ENCODE results near the gene KRT5.

The KRT5 gene

GRCh38 chr12:52521568-52522266, 1.5 kb upstream of the KRT5 start:
- TF ChIP-seq EGR1 (IDR thresholded peaks at IDR 0.05) (no peak), TCF12 (IDR thresholded peaks at IDR 0.05; ENCODE audit: low read depth) (0 out of 2 replicates have a peak, but pooled peaks have one; percentile 6), TEAD4 (IDR thresholded peaks at IDR 0.05) (peak; percentile 9; the same call in 1 of the 2 replicates), YY1 (IDR thresholded peaks at IDR 0.05; ENCODE audit: low read depth) (no peak), USF1 (IDR thresholded peaks at IDR 0.05) (no peak), FOXM1 (IDR thresholded peaks at IDR 0.05; ENCODE audit: borderline replicate concordance, low read depth) (no peak)

GRCh38 chr12:52521175-52521567, 977 bp upstream of the KRT5 start:
- TF ChIP-seq RAD21 (IDR thresholded peaks at IDR 0.05; ENCODE audit: low read depth) (peak; percentile 13; the same call in 1 of the 2 replicates), EP300 (IDR thresholded peaks at IDR 0.05; ENCODE audit: borderline replicate concordance) (peak; percentile 47; the same call in 1 of the 2 replicates), TAF1 (IDR thresholded peaks at IDR 0.05; ENCODE audit: low read depth) (no peak), CREB1 (IDR thresholded peaks at IDR 0.05; ENCODE audit: low read depth) (no peak), EGR1 (IDR thresholded peaks at IDR 0.05) (no peak), USF1 (IDR thresholded peaks at IDR 0.05) (no peak), NFIC (IDR thresholded peaks at IDR 0.05) (peak; percentile 51), FOXM1 (IDR thresholded peaks at IDR 0.05; ENCODE audit: borderline replicate concordance, low read depth) (0 out of 2 replicates have a peak, but pooled peaks have one; percentile 31), TCF12 (IDR thresholded peaks at IDR 0.05; ENCODE audit: low read depth) (peak; percentile 73), YY1 (IDR thresholded peaks at IDR 0.05; ENCODE audit: low read depth) (no peak), CEBPB (IDR thresholded peaks at IDR 0.05) (no peak)

GRCh38 chr12:52519387-52519703, 849 bp downstream of the KRT5 start:
- TF ChIP-seq CEBPB (IDR thresholded peaks at IDR 0.05), result no peak
- no peak for TF ChIP-seq TAF1 (IDR thresholded peaks at IDR 0.05; ENCODE audit: low read depth)
- TF ChIP-seq TEAD4 (IDR thresholded peaks at IDR 0.05), result no peak
- TF ChIP-seq USF1 (IDR thresholded peaks at IDR 0.05), result no peak
- no peak for TF ChIP-seq REST (IDR thresholded peaks at IDR 0.05; ENCODE audit: low read depth)
- TF ChIP-seq CREB1 (IDR thresholded peaks at IDR 0.05; ENCODE audit: low read depth), result no peak
- TF ChIP-seq ZBTB7A (IDR thresholded peaks at IDR 0.05; ENCODE audit: low read depth), result no peak
- no peak for TF ChIP-seq EGR1 (IDR thresholded peaks at IDR 0.05)
- TF ChIP-seq TCF12 (IDR thresholded peaks at IDR 0.05; ENCODE audit: low read depth), result no peak
- TF ChIP-seq RAD21 (IDR thresholded peaks at IDR 0.05; ENCODE audit: low read depth), result no peak
- no peak for TF ChIP-seq EP300 (IDR thresholded peaks at IDR 0.05; ENCODE audit: borderline replicate concordance)
- no peak for TF ChIP-seq MAX (IDR thresholded peaks at IDR 0.05)

GRCh38 chr12:52518574-52519386, 1.4 kb downstream of the KRT5 start:
- no peak for TF ChIP-seq TEAD4 (IDR thresholded peaks at IDR 0.05)
- no peak for TF ChIP-seq USF1 (IDR thresholded peaks at IDR 0.05)
- TF ChIP-seq CREB1 (IDR thresholded peaks at IDR 0.05; ENCODE audit: low read depth), result no peak
- TF ChIP-seq CEBPB (IDR thresholded peaks at IDR 0.05), result no peak
- TF ChIP-seq EP300 (IDR thresholded peaks at IDR 0.05; ENCODE audit: borderline replicate concordance), result no peak
- no peak for TF ChIP-seq ZBTB7A (IDR thresholded peaks at IDR 0.05; ENCODE audit: low read depth)
- no peak for TF ChIP-seq MAX (IDR thresholded peaks at IDR 0.05)
- no peak for TF ChIP-seq RAD21 (IDR thresholded peaks at IDR 0.05; ENCODE audit: low read depth)
- no peak for TF ChIP-seq TAF1 (IDR thresholded peaks at IDR 0.05; ENCODE audit: low read depth)
- TF ChIP-seq EGR1 (IDR thresholded peaks at IDR 0.05), result no peak
- TF ChIP-seq YY1 (IDR thresholded peaks at IDR 0.05; ENCODE audit: low read depth), result no peak
- no peak for TF ChIP-seq NFIC (IDR thresholded peaks at IDR 0.05)
- no peak for TF ChIP-seq TCF12 (IDR thresholded peaks at IDR 0.05; ENCODE audit: low read depth)
- no peak for TF ChIP-seq REST (IDR thresholded peaks at IDR 0.05; ENCODE audit: low read depth)
- no peak for TF ChIP-seq FOXM1 (IDR thresholded peaks at IDR 0.05; ENCODE audit: borderline replicate concordance, low read depth)

Measured in Ishikawa (cell line).